GM18868 (cell line): ENCODE measurements around the gene SPEG.
A peak's percentile ranks its signal among the peaks of the same experiment; 100 is the strongest.

Experiments
- ATAC-seq: cut with Tn5 transposase; IDR thresholded peaks from one replicate; pipeline ENCODE4 v1.9.1; 2021; ENCODE audit warnings: mild to moderate bottlenecking, moderate library complexity; ENCODE audit not compliant: unreplicated experiment

SPEG gene

DNA sequence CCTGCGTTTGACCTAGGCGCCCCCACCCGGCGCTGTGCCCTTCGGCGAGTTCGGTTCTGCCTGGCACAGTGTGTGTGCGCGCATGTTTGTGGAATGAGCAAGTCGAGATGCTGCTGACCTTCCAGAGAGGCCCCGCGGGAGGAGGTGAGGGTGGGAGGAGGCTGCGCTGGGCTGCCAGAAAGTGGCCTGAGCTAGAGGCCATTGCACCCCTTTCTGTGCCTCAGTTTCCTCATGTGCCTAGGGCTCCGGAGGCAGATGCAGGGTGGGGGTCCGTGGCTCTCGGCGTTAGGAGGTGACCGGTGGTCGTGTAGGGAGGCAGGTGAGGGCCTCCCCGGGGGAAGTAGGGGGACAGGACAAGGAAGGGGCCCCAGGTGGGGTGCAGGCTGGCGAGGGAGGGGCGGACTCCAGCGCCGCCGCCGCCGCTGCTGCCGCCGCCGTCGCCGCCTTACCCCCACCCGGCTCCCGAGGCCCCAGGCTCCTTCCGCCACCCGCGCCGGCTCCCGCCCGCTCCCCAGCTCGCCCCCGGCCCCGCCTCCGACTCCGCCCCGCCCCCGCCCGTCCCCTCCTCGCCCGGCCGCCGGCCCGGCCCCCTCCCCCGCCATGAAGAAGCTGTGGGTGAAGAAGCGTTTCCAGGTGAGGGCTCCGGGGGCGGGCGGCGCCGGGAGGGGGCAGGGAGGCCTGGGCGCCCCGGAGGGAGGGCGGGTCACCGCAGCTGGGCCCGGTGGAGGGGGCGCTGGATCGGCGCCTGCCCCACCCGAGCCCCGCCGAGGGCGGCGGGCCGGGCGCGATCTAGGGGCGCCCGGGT is 7.0 kb downstream of the SPEG start:
- no peak for ATAC-seq

- no peak for ATAC-seq
These were observed 7.8 kb downstream of the SPEG start for GRCh38 chr2:219442256-219443015.

DNA sequence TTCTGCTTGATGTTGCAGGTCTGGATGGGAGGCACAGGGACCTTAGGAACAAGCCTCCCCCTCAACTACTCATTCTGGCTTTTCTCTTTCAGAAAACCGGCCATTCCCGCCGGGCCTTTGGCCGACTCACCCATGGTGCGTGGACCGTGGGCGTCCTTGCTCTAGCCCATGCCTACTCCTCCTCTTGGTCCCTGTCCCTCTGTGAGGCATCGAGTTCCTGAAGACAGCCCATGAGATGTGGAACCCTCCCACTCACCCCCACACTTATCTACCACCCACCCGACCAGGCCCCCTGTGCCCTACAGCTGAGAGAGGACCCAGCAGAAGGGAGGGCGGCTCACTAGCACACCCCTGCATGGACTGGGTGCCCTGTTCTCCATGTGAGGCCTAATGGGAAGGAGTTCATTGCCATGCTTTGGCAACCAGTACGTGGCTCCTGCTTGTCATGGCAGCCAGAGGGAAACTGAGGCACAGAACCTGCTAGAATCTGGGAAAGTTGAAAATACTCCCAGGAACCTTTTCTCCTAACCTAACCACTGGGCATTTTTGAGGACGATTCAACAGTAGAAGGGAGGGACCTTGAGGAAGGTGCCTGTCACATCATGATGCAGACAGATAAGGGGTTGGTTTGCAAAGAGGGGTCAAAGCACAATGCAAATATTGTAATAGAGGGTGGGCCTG is 8.5 kb downstream of the SPEG start:
- ATAC-seq: no peak

GRCh38 chr2:219443697-219444023 is 9.0 kb downstream of the SPEG start:
- no peak for ATAC-seq

DNA sequence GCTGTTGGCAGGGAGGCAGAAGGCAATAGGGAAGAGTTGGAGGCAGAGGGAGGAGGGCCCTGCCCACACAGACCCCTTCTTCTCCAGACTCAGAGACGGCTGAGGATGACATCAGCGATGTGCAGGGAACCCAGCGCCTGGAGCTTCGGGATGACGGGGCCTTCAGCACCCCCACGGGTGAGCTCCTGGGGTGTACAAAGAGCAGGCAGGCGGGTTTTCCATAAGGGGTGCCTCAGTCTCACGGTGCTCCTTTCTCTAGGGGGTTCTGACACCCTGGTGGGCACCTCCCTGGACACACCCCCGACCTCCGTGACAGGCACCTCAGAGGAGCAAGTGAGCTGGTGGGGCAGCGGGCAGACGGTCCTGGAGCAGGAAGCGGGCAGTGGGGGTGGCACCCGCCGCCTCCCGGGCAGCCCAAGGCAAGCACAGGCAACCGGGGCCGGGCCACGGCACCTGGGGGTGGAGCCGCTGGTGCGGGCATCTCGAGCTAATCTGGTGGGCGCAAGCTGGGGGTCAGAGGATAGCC is 10.0 kb downstream of the SPEG start:
- ATAC-seq: no peak

- ATAC-seq: no peak
These were observed 10.6 kb downstream of the SPEG start for GRCh38 chr2:219445220-219445640.

- peak; percentile 42 for ATAC-seq
These were observed 11.5 kb downstream of the SPEG start for GRCh38 chr2:219446101-219446504.

GRCh38 chr2:219446689-219447088 is 12.0 kb downstream of the SPEG start:
- ATAC-seq: no peak

DNA sequence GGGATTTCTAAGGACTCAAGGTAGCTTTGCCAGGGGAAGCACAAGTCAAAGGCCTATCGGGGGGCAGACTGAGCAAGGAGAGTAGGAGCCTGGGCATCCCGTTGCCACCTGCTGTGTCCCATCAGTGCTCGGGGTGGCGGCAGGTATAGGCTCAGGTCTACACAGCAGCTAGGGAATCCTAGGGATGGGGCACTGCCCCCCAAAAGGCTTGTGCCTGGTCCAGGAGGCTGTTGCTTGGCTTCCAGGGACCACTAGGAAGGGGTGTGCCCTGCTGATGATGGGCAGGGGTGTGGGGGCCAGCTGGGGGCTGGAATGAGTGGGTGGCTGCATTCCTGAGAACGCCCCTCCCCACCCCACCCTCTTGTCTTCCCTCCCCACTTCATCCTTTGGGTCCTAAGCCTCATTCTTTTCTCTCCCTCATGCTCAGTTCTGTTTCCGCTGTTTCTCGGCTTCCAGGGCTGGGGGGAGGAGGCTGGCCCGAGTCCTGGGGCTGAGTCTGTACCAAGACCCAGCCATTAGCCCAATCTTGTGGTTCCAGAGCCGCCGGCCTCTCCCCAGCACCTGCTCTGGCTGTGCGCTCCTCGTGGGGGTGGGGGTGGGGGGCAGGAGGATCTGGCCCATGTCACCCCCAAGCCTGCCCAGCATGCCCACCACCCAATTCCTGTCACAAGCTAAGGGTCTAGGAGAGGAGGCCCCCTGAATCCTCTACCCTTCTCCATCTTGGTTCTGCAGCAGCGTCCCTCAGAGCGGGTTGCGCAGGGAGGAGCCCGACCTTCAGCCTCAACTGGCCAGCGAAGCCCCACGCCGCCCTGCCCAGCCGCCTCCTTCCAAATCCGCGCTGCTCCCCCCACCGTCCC is 12.8 kb downstream of the SPEG start:
- no peak for ATAC-seq

- ATAC-seq: no peak
These were observed 13.6 kb downstream of the SPEG start for GRCh38 chr2:219448099-219448775.

DNA sequence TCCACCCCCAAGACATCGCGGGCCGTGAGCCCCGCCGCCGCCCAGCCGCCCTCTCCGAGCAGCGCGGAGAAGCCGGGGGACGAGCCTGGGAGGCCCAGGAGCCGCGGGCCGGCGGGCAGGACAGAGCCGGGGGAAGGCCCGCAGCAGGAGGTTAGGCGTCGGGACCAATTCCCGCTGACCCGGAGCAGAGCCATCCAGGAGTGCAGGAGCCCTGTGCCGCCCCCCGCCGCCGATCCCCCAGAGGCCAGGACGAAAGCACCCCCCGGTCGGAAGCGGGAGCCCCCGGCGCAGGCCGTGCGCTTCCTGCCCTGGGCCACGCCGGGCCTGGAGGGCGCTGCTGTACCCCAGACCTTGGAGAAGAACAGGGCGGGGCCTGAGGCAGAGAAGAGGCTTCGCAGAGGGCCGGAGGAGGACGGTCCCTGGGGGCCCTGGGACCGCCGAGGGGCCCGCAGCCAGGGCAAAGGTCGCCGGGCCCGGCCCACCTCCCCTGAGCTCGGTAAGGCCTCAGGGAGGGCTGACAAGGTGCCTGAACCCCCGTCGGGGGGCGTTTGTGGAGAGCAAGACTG is 14.2 kb downstream of the SPEG start:
- ATAC-seq: no peak

GRCh38 chr2:219449609-219450008 is 15.0 kb downstream of the SPEG start:
- ATAC-seq: no peak

DNA sequence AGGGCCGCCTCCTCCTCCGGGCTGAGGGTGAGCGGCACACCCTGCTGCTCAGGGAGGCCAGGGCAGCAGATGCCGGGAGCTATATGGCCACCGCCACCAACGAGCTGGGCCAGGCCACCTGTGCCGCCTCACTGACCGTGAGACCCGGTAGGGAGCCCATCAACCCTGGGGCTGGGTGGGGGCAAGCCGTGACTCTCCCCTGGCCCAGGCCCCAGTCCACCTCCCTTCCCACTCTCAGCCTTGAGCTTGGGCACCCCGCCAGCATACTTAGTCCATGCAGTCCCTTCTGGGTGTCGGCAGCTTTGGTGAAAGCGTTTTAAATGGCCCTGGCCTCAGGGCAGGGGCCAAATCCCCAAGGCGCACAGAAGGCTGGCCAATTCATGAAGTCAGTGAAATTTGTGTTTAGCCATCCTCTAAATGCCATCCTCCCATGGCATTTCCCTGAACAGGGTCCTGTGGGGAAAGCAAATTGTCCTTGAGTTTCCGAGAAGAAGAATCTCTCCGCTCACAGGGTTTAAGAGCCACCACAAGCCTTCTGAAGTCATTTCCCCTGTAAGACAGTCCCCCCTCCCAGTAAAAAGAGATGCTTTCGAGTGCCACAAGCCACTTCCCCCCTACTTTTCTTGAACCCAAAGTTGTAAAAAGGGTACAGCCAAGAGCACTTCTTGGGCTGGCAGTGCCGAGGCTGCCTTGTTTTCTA is 17.2 kb downstream of the SPEG start:
- no peak for ATAC-seq

DNA sequence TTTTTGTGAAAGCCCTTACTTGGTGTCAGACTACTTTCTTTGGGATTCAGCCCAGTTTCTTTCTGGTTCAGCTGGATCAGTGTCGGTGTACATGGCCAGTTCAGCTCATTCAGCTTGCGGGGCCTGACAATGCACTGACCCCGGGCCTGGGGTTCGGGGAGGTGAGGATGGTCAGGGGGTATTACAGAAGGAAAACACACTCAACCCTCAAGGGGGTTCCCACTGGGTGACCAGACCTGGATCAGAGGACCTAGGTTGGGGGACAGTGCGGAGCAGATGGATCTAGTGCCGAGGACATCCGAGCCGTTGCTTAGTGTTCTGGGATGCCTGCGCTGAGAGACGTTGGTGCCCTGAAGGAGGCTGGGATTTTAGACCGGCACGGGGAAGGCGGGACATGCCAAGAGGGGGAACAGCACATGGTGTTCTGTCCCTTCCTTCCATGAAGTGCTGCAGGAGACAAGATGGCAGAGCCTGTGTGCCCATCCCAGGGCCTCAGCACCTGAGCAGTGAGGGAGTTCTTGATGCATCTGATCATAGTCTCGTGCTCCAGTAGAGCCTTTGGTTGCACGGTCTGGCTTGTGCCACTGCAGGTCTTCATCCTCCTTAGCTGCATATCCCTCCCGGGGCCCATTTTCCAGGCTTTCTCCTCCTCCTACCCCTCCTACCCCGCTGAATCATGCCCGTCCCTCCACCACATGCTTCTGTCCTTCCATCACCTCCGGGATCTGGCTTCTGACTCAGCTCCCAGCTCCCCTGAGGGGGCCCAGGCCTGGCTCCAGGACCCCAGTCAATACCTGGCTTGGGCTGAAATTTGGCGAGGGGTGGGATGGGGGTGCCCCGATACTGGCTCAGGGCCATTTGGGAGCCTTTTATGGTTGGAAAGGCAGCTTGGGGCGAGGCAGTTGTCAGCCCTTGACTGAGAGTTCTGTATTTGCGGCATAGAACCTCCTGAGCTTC is 18.0 kb downstream of the SPEG start:
- no peak for ATAC-seq

GRCh38 chr2:219453671-219454590 is 19.3 kb downstream of the SPEG start:
- ATAC-seq: no peak

DNA sequence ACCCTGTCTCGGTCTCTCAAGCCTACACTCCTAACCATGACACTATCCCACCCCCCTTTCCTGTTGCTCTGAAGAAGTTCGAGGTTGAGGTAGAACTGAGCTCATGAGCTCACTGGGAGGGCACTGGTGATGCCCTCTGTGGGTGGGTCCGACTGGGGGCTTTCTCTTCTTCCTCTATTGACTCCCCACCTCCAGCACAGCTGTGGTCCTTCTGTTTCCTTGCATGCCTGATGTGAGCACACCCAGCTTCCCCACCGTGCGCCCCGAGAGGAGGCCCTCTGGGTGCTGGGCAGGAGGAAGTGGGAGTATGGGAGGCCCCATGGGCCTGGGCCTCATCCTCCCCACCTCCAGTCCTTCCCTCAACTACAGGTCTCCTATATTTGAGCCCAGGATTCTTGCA is 20.9 kb downstream of the SPEG start:
- no peak for ATAC-seq

DNA sequence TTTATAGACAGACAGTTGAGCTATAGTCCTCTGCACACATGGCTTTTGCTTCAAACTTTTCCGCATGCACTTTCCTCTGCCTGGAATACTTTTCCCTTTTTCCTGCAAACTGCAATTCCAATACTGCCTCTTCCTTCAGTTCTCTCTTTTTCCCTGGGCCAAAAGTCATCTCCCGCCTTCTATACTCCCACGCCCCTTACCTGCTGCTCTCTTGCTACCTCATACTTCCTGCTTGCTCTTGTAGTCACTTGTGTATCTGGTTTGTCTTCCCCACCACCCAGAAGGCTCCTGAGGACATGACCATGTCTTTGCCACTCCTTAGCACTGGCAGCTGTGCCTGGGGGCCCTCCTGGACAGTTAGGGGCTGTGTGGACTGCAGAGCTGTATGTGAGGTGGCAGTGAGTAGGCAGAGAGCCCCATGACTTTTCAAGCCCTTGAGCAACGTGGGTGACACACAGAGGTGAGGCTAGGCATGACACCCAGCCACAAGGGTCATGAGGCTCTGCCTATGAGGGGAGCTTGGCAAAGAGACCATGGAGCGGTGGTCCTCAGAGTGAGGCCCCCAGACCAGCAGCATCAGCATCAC is 23.2 kb downstream of the SPEG start:
- ATAC-seq: no peak
